Stimulated activated CD8-positive, alpha-beta memory T cell treated with anti-CD3 and anti-CD28 coated beads, Interleukin-12 subunit alpha, Interleukin-12 subunit beta, amount 100 ng/mL, for 4 hours (primary cell): ENCODE data around the gene DNAJB9.

Experiments used
- DNase-seq: peaks from one replicate; pipeline ENCODE4 v3.0.0-alpha.2; 2020; ENCODE audit warnings: low read depth

Gene DNAJB9

GRCh38 chr7:108568801-108569380 lies 783 bp upstream of the DNAJB9 start:
- no peak for DNase-seq

- peak; percentile 6 for DNase-seq
Measured at GRCh38 chr7:108570146-108570755, 577 bp downstream of the DNAJB9 start.

- no peak for DNase-seq
Measured at GRCh38 chr7:108572480-108572879, 2.8 kb downstream of the DNAJB9 start.

- DNase-seq, result no peak
Measured at GRCh38 chr7:108575156-108575555, 5.5 kb downstream of the DNAJB9 start.

GRCh38 chr7:108576116-108576515 lies 6.4 kb downstream of the DNAJB9 start:
- no peak for DNase-seq

GRCh38 chr7:108578937-108579336 lies 9.3 kb downstream of the DNAJB9 start:
- no peak for DNase-seq

- DNase-seq, result no peak
Measured at GRCh38 chr7:108580298-108580697, 10.6 kb downstream of the DNAJB9 start.

- DNase-seq, result no peak
Measured at GRCh38 chr7:108581655-108582491, 12.2 kb downstream of the DNAJB9 start.

- no peak for DNase-seq
Measured at GRCh38 chr7:108584211-108584610, 14.5 kb downstream of the DNAJB9 start.

- DNase-seq, result no peak
Measured at GRCh38 chr7:108585843-108586242, 16.2 kb downstream of the DNAJB9 start.

- no peak for DNase-seq
Measured at GRCh38 chr7:108586274-108586710, 16.6 kb downstream of the DNAJB9 start.

GRCh38 chr7:108589199-108589598 lies 19.5 kb downstream of the DNAJB9 start:
- no peak for DNase-seq

- DNase-seq, result no peak
Measured at GRCh38 chr7:108589874-108590273, 20.2 kb downstream of the DNAJB9 start.

- DNase-seq, result no peak
Measured at GRCh38 chr7:108590606-108591005, 20.9 kb downstream of the DNAJB9 start.

- DNase-seq, result no peak
Measured at GRCh38 chr7:108592646-108593201, 23.1 kb downstream of the DNAJB9 start.

- DNase-seq, result no peak
Measured at GRCh38 chr7:108596560-108596959, 26.9 kb downstream of the DNAJB9 start.

GRCh38 chr7:108598153-108598552 lies 28.5 kb downstream of the DNAJB9 start:
- DNase-seq, result no peak

GRCh38 chr7:108598914-108599580 lies 29.4 kb downstream of the DNAJB9 start:
- DNase-seq, result no peak

GRCh38 chr7:108600399-108600798 lies 30.7 kb downstream of the DNAJB9 start:
- no peak for DNase-seq

- DNase-seq, result no peak
Measured at GRCh38 chr7:108603656-108604306, 34.1 kb downstream of the DNAJB9 start.

GRCh38 chr7:108604307-108605077 lies 34.8 kb downstream of the DNAJB9 start:
- DNase-seq, result no peak
